ENCODE data around the gene LRRC45.

GRCh38 chr17:81973432-81973831 lies 49.7 kb upstream of the LRRC45 start:
- TF ChIP-seq CTCF (IDR thresholded peaks at IDR 0.05) (no peak), POLR2A (IDR thresholded peaks at IDR 0.05) (no peak), EP300 (IDR thresholded peaks at IDR 0.05) (no peak), POLR2AphosphoS5 (IDR thresholded peaks at IDR 0.05) (no peak)

Data from stomach (tissue), 4 donors.